NB4 (cell line): Measurements from ENCODE around the gene AGBL5.
A peak's percentile ranks its signal among the peaks of the same experiment; 100 is the strongest.

Source experiments
- DNase-seq: peaks from one replicate; pipeline ENCODE4 v3.0.0; 2010; ENCODE audit warnings: low read depth
- H3K4me3 ChIP-seq: one replicate; pipeline ENCODE4 v1.5.1; 2011; ENCODE audit warnings: mild to moderate bottlenecking, low read depth, low read length, moderate library complexity
- CTCF ChIP-seq: IDR thresholded peaks from one replicate; pipeline ENCODE4 v1.5.1; 2012; ENCODE audit warnings: low read depth, low read length
- MAX ChIP-seq: IDR thresholded peaks from 2 replicates; pipeline ENCODE4 v1.6.1; 2011; ENCODE audit warnings: low read depth, low read length
- MYC ChIP-seq: IDR thresholded peaks from 2 replicates; pipeline ENCODE4 v1.6.1; 2011; ENCODE audit warnings: low read depth, low read length
- POLR2A ChIP-seq: IDR thresholded peaks from 2 replicates; pipeline ENCODE4 v1.6.1; 2011; ENCODE audit warnings: mild to moderate bottlenecking; ENCODE audit not compliant: insufficient read length; ENCODE audit errors: extremely low read depth

The AGBL5 gene

GRCh38 chr2:27033253-27033852, 18.1 kb upstream of the AGBL5 start:
- peak overlapping the region; percentile 94 for H3K4me3 ChIP-seq
- TF ChIP-seq MYC (no peak), MAX (no peak), CTCF (no peak), POLR2A (no peak)
- no peak for DNase-seq

GRCh38 chr2:27038012-27038411, 13.5 kb upstream of the AGBL5 start:
- no peak for DNase-seq
- no peak for TF ChIP-seq MAX
- no peak overlapping the region for H3K4me3 ChIP-seq

- no peak overlapping the region for H3K4me3 ChIP-seq
- TF ChIP-seq MYC (no peak), POLR2A (no peak), MAX (no peak), CTCF (no peak)
- no peak for DNase-seq
Observed at GRCh38 chr2:27038631-27039339, 12.7 kb upstream of the AGBL5 start.

- DNase-seq, result no peak
- no peak overlapping the region for H3K4me3 ChIP-seq
- no peak for TF ChIP-seq MYC
- TF ChIP-seq CTCF, result no peak
- TF ChIP-seq MAX, result no peak
- TF ChIP-seq POLR2A, result no peak
Observed at GRCh38 chr2:27039426-27039825, 12.0 kb upstream of the AGBL5 start.

- TF ChIP-seq MAX (no peak), POLR2A (no peak), MYC (no peak), CTCF (no peak)
- no peak overlapping the region for H3K4me3 ChIP-seq
- no peak for DNase-seq
Observed at GRCh38 chr2:27039871-27040270, 11.6 kb upstream of the AGBL5 start.

- no peak for DNase-seq
- no peak for TF ChIP-seq POLR2A
- no peak for TF ChIP-seq MYC
- TF ChIP-seq CTCF, result no peak
- no peak for TF ChIP-seq MAX
- H3K4me3 ChIP-seq, result no peak overlapping the region
Observed at GRCh38 chr2:27040282-27040681, 11.2 kb upstream of the AGBL5 start.
